ENCODE results near the gene MOB2. TPM values are rescaled to one million over a fixed set of nuclear protein-coding genes. Genes with fewer than 3 reads are reported as not detected.
A peak's percentile ranks its signal among the peaks of the same experiment; 100 is the strongest.

The MOB2 gene
- total and polyA plus RNA-seq, 11 donors: 27.4 to 61.1 (median 44.7) TPM

DNA sequence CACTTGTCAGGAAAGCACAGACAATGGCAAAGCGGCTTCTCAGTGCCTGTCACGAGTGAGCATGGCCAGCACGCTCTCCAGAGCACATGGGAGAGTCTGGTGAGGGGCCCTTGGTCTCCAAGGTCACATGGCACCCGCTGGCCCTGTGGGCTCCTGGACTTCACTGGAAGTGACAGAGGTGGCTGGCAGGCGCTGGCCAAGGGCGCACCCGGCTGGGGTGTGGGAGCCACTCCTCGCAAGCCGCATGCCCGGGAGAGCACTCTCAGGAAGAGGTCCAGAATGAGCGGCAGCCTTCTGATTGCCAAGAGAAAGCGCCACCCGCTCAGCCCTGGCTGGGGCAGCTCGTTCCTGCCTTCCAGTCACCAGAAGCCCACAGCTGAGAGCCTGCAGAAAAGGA lies 17.1 kb upstream of the MOB2 start:
- Histone ChIP-seq H3K4me3 (no peak overlapping the region), H3K36me3 (peaks cover 0 to 6% (median 0%) of the 10 kb centered on the region in 9 donors), H3K4me1 (peaks cover 38 to 85% (median 66%) of the 10 kb centered on the region in 12 donors), H3K27me3 (no peaks in the 10 kb centered on the region), H3K27ac (peak overlapping the region in 10 of 12 donors; percentile 15 to 69 (median 49)), H3K9me3 (no peaks in the 10 kb centered on the region)
- ATAC-seq (peak; percentile 57 to 77 (median 64)), DNase-seq (peak; percentile 58 to 83 (median 66))
- intact Hi-C loops (cut with DNase I): loop anchor here in 1 of 10 donors (5.0 kb wide), 1 partner anchor 41 kb away; no protein-coding TSS in a partner anchor
- 30 to 40% (median 36%) methylated on average over 14 of the region's 14 CpGs; no CpG with 5 or more reads in 1 of the 4 donors for WGBS, 4 donors
- no peak for TF ChIP-seq POLR2A (IDR thresholded peaks at IDR 0.05)
- TF ChIP-seq, protein P1, sequence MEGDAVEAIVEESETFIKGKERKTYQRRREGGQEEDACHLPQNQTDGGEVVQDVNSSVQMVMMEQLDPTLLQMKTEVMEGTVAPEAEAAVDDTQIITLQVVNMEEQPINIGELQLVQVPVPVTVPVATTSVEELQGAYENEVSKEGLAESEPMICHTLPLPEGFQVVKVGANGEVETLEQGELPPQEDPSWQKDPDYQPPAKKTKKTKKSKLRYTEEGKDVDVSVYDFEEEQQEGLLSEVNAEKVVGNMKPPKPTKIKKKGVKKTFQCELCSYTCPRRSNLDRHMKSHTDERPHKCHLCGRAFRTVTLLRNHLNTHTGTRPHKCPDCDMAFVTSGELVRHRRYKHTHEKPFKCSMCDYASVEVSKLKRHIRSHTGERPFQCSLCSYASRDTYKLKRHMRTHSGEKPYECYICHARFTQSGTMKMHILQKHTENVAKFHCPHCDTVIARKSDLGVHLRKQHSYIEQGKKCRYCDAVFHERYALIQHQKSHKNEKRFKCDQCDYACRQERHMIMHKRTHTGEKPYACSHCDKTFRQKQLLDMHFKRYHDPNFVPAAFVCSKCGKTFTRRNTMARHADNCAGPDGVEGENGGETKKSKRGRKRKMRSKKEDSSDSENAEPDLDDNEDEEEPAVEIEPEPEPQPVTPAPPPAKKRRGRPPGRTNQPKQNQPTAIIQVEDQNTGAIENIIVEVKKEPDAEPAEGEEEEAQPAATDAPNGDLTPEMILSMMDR (IDR thresholded peaks at IDR 0.05): no peak

DNA sequence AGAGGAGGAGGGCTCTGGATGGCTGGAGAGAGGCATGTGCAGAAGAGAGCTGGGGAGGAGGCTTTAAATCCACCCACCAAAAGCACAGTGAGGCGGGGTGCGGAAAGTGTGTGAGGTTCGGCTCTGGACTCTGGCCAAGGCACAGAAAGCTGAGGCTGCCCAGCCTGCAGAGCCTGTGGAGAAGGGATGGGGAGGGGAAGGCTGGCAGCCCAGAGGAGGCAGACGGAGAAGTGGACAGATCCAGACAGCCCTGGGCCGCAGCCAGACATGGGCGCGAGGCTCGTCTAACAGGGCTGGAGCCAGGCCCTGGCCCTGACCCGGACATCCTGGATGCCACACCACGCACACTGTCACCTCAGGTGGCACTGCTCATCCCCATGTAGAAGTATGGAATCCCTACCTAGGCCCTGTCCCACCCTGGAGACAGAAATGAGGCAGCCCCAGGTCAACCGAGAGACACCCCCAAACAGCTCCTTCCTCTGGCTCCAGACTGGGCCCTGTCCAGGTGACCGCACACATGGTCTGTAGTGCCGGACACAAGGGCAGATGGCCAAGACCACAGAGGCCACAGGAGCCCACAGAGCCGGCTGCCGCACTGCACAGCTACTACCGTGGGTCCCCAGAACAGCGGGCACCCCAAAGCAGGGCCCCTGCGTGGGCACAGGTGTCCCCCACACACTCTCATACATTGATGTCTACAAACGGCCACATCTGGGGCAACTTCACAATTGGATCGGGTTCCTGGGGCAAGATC lies 16.6 kb upstream of the MOB2 start:
- ATAC-seq: peak; percentile 72 to 84 (median 74)
- no peaks in the 10 kb centered on the region for H3K27me3 ChIP-seq
- intact Hi-C loops (cut with DNase I): loop anchor here in 1 of 10 donors (5.0 kb wide), 1 partner anchor 41 kb away; no protein-coding TSS in a partner anchor
- peaks cover 0 to 6% (median 0%) of the 10 kb centered on the region in 9 donors for H3K36me3 ChIP-seq
- DNase-seq: peak; percentile 51 to 85 (median 75)
- peak overlapping the region in 10 of 12 donors; percentile 15 to 69 (median 49) for H3K27ac ChIP-seq
- TF ChIP-seq POLR2A (IDR thresholded peaks at IDR 0.05): no peak
- TF ChIP-seq, protein P1 (IDR thresholded peaks at IDR 0.05): no peak
- peaks cover 34 to 82% (median 63%) of the 10 kb centered on the region in 12 donors for H3K4me1 ChIP-seq
- no peaks in the 10 kb centered on the region for H3K9me3 ChIP-seq
- WGBS, 4 donors: 48 to 60% (median 56%) methylated on average over 11 to 20 of the region's 20 CpGs
- H3K4me3 ChIP-seq: no peak overlapping the region

DNA sequence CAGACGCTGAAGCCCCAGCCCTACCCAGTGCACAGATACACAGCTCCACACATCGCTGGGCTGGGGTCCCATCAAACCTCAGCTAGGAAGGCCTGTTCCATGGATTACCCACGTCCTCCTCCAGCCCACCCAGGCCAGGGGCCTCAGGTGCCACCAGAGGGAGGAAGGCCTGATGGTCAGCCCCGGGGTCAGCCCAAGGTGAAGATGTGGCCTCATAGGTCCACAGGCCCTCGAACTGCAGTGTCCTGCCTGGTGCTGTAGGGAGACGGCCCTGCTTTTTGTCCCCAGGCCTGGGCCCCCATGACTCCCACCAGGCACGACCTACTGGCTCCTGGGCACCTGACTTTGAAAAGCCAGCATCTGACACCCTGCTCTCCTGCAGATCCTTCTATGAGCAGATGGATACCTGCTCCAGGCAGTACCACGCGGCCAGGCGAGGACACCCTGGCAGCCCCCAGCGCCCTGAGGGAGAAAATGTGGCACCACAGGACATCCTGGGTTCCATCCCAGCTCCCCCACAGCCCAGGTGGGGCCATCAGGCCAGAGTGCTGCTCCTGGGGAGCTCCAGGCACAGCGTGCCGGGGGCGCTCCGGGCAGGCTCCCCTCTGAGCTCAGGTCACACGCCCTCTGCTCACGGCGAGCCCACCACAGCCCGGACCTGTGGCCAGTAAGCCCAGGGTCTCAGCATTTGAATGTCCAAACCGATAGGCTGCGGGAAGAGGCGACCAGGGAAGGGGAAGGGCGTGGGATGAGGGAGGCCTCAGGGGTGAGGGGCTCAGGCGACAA lies 15.8 kb upstream of the MOB2 start:
- H3K4me1 ChIP-seq: peaks cover 27 to 82% (median 58%) of the 10 kb centered on the region in 12 donors
- TF ChIP-seq POLR2A (IDR thresholded peaks at IDR 0.05): no peak
- TF ChIP-seq, protein P1 (IDR thresholded peaks at IDR 0.05): no peak
- H3K9me3 ChIP-seq: no peaks in the 10 kb centered on the region
- WGBS, 4 donors: 90 to 93% (median 91%) methylated on average over 22 to 24 of the region's 24 CpGs
- no peak overlapping the region for H3K4me3 ChIP-seq
- intact Hi-C loops (cut with DNase I): loop anchor here in 1 of 10 donors (5.0 kb wide), 1 partner anchor 40 kb away; no protein-coding TSS in a partner anchor
- H3K27ac ChIP-seq: peak overlapping the region in 2 of 12 donors; percentile 67 to 69
- no peak for ATAC-seq
- H3K36me3 ChIP-seq: peaks cover 0 to 6% (median 0%) of the 10 kb centered on the region in 9 donors
- no peaks in the 10 kb centered on the region for H3K27me3 ChIP-seq
- DNase-seq: peak in 2 of 5 donors; percentile 19 to 47
